ENCODE measurements around the gene AKIRIN1.
"Not testable (repeated sequence)": the region's sequence is repeated elsewhere in the genome, so short reads cannot be mapped to it uniquely, and the experiment has no call there.

AKIRIN1 gene

GRCh38 chr1:39044762-39045161, 53.7 kb downstream of the AKIRIN1 start:
- Mint-ChIP-seq H3K9me3 (peaks cover 13% of the 10 kb centered on the region), H3K4me3 (no peak overlapping the region)
- intact Hi-C loops (cut with micrococcal nuclease): no loop called here

GRCh38 chr1:39045231-39045630, 54.2 kb downstream of the AKIRIN1 start:
- H3K9me3 Mint-ChIP-seq: peaks cover 13% of the 10 kb centered on the region
- intact Hi-C loops (cut with micrococcal nuclease): no loop called here
- H3K4me1 Mint-ChIP-seq (ENCODE audit: low read depth): peaks cover 26% of the 10 kb centered on the region
- H3K36me3 Mint-ChIP-seq (ENCODE audit: low read depth): peaks cover 35% of the 10 kb centered on the region
- H3K27me3 Mint-ChIP-seq: no peaks in the 10 kb centered on the region
- no peak overlapping the region for H3K27ac Mint-ChIP-seq
- no peak overlapping the region for H3K4me3 Mint-ChIP-seq

More at GRCh38 chr1:39044762-39045161, 53.7 kb downstream of the AKIRIN1 start:
- H3K36me3 Mint-ChIP-seq (ENCODE audit: low read depth): peaks cover 35% of the 10 kb centered on the region
- peaks cover 26% of the 10 kb centered on the region for H3K4me1 Mint-ChIP-seq (ENCODE audit: low read depth)
- peak overlapping the region; percentile 81 for H3K27ac Mint-ChIP-seq
- no peaks in the 10 kb centered on the region for H3K27me3 Mint-ChIP-seq

GRCh38 chr1:39046613-39047210, 55.6 kb downstream of the AKIRIN1 start:
- Mint-ChIP-seq H3K4me1 (ENCODE audit: low read depth) (peaks cover 26% of the 10 kb centered on the region), H3K4me3 (no peak overlapping the region), H3K27me3 (no peaks in the 10 kb centered on the region), H3K9me3 (peaks cover 13% of the 10 kb centered on the region), H3K36me3 (ENCODE audit: low read depth) (peaks cover 31% of the 10 kb centered on the region), H3K27ac (no peak overlapping the region)
- intact Hi-C loops (cut with micrococcal nuclease): no loop called here

GRCh38 chr1:39047374-39048229, 56.5 kb downstream of the AKIRIN1 start:
- Mint-ChIP-seq H3K36me3 (ENCODE audit: low read depth) (peaks cover 31% of the 10 kb centered on the region), H3K27ac (no peak overlapping the region), H3K4me1 (ENCODE audit: low read depth) (peaks cover 26% of the 10 kb centered on the region), H3K27me3 (no peaks in the 10 kb centered on the region), H3K4me3 (no peak overlapping the region), H3K9me3 (peaks cover 13% of the 10 kb centered on the region)
- intact Hi-C loops (cut with micrococcal nuclease): no loop called here

GRCh38 chr1:39048745-39049370, 57.8 kb downstream of the AKIRIN1 start:
- intact Hi-C loops (cut with micrococcal nuclease): no loop called here
- peaks cover 24% of the 10 kb centered on the region for H3K36me3 Mint-ChIP-seq (ENCODE audit: low read depth)
- H3K4me1 Mint-ChIP-seq (ENCODE audit: low read depth): peaks cover 20% of the 10 kb centered on the region
- H3K4me3 Mint-ChIP-seq: no peak overlapping the region
- peaks cover 5% of the 10 kb centered on the region for H3K9me3 Mint-ChIP-seq
- no peaks in the 10 kb centered on the region for H3K27me3 Mint-ChIP-seq
- H3K27ac Mint-ChIP-seq: no peak overlapping the region

- Mint-ChIP-seq H3K4me3 (no peak overlapping the region), H3K36me3 (ENCODE audit: low read depth) (peaks cover 22% of the 10 kb centered on the region), H3K27ac (no peak overlapping the region), H3K9me3 (no peaks in the 10 kb centered on the region), H3K27me3 (no peaks in the 10 kb centered on the region), H3K4me1 (ENCODE audit: low read depth) (peaks cover 8% of the 10 kb centered on the region)
- intact Hi-C loops (cut with micrococcal nuclease): no loop called here
Observed at GRCh38 chr1:39050001-39050400, 58.9 kb downstream of the AKIRIN1 start.

GRCh38 chr1:39051193-39051850, 60.2 kb downstream of the AKIRIN1 start:
- peaks cover 22% of the 10 kb centered on the region for H3K36me3 Mint-ChIP-seq (ENCODE audit: low read depth)
- H3K27ac Mint-ChIP-seq; intact Hi-C loops (cut with micrococcal nuclease); H3K27me3 Mint-ChIP-seq; H3K9me3 Mint-ChIP-seq; H3K4me1 Mint-ChIP-seq (ENCODE audit: low read depth); H3K4me3 Mint-ChIP-seq: not testable (repeated sequence)

- Mint-ChIP-seq H3K4me3 (no peak overlapping the region), H3K4me1 (ENCODE audit: low read depth) (peaks cover under 1% of the 10 kb centered on the region), H3K36me3 (ENCODE audit: low read depth) (peaks cover 16% of the 10 kb centered on the region), H3K9me3 (no peaks in the 10 kb centered on the region), H3K27ac (no peak overlapping the region), H3K27me3 (no peaks in the 10 kb centered on the region)
- intact Hi-C loops (cut with micrococcal nuclease): no loop called here
Observed at GRCh38 chr1:39051956-39052355, 60.9 kb downstream of the AKIRIN1 start.

- H3K9me3 Mint-ChIP-seq; H3K27ac Mint-ChIP-seq; H3K4me1 Mint-ChIP-seq (ENCODE audit: low read depth); intact Hi-C loops (cut with micrococcal nuclease); H3K4me3 Mint-ChIP-seq; H3K27me3 Mint-ChIP-seq; H3K36me3 Mint-ChIP-seq (ENCODE audit: low read depth): not testable (repeated sequence)
Observed at GRCh38 chr1:39055213-39055710, 64.2 kb downstream of the AKIRIN1 start.

Data from dendritic cell treated with granulocyte-macrophage colony-stimulating factor and Interleukin-4, amounts not matched to agents 40 ng/mL and 50 ng/mL, for 4 days (primary cell).